HG02870 (cell line): ENCODE results near the gene INHBB.
A peak's percentile ranks its signal among the peaks of the same experiment; 100 is the strongest.
"Not testable (repeated sequence)": the region's sequence is repeated elsewhere in the genome, so short reads cannot be mapped to it uniquely, and the experiment has no call there.

Experiments
- ATAC-seq: cut with Tn5 transposase; IDR thresholded peaks from one replicate; pipeline ENCODE4 v1.9.1; 2021; ENCODE audit warnings: mild to moderate bottlenecking, moderate library complexity; ENCODE audit not compliant: unreplicated experiment

Gene INHBB

GRCh38 chr2:120346026-120346666 lies at the start of gene INHBB:
INHBB (plus strand) TSS chr2:120346136; CDS start chr2:120346189, 53 bp downstream.
- ATAC-seq = no peak

DNA sequence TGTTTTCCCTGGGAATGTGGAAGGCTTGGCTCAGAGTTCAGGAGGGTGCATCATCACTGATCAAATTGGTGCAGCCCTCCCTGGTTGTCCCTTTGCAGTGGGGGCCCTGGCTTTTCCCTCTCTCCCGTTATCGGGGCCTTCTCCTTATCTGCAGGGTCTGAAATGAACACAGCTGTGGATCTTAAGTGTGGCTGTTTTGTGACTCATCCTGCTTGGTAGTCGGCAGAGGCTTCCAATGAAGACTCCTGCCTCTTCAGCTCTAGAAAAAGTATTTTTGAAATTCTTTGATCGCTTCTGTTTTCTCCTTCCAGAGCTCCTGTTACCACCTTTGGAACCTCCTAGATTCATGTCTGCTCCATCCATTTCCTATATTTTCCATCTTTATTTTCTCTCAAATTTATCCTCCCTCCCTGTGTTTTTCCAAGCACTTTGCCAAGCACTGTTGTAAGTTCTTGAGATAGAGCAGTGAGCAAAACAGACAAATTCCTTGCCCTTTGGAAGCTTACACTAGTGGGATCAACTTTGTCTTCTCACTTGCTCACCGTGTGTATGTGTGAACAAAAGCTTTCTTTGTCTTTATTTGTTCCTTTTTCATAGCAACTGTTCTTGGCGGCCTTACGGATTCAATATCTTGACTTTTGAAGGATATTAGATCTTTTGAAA lies 47.6 kb upstream of the INHBB start:
- ATAC-seq = no peak

- ATAC-seq = no peak
Observed at GRCh38 chr2:120299004-120299403, 46.9 kb upstream of the INHBB start.

GRCh38 chr2:120299561-120299960 lies 46.4 kb upstream of the INHBB start:
- ATAC-seq = no peak

DNA sequence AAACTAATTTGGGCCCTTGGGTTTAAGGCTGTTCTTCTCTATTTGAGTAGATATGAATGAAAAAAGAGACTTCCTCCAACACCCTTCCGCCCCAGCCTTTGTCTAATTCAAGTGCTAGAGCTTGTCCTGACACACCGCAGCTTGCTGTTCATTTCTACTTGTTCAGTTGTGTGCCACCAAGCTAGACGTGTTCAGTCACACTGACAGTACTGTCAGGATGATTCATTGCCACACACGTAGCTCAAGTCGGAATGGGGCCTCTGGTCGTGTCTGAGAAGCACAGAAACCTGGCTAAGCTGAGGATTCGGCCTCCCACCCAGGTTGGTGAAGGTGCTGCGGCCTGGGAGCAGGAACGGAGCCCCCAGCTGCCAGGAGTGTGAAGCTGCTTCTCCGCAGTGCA lies 45.6 kb upstream of the INHBB start:
- no peak for ATAC-seq

GRCh38 chr2:120301284-120301683 lies 44.7 kb upstream of the INHBB start:
- no peak for ATAC-seq

DNA sequence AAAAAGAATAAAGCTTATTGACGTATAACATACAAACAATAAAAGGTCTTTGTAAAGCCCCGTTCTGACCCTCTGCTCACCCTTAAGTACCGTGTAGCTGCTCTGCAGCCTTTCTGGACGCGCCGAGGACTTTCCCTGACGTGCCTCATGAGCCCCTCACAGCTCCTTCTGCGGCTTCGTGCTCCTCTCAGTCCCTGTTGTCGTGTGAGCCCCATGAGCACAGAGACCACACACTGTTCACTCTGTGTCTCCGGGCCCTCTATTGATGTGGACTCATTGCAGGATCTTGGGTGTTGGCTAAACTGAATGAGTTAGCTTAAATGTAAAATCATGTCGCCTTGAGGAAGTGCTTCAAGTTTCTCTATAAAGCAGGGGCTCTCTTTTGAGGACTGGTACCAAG lies 43.6 kb upstream of the INHBB start:
- no peak for ATAC-seq

- ATAC-seq = no peak
Observed at GRCh38 chr2:120303177-120303576, 42.8 kb upstream of the INHBB start.

- ATAC-seq = no peak
Observed at GRCh38 chr2:120305296-120305695, 40.6 kb upstream of the INHBB start.

GRCh38 chr2:120305937-120306490 lies 39.9 kb upstream of the INHBB start:
- no peak for ATAC-seq

- ATAC-seq = no peak
Observed at GRCh38 chr2:120307482-120307881, 38.5 kb upstream of the INHBB start.

GRCh38 chr2:120308038-120308910 lies 37.7 kb upstream of the INHBB start:
- ATAC-seq = no peak

GRCh38 chr2:120310136-120310535 lies 35.8 kb upstream of the INHBB start:
- ATAC-seq = peak; percentile 73

DNA sequence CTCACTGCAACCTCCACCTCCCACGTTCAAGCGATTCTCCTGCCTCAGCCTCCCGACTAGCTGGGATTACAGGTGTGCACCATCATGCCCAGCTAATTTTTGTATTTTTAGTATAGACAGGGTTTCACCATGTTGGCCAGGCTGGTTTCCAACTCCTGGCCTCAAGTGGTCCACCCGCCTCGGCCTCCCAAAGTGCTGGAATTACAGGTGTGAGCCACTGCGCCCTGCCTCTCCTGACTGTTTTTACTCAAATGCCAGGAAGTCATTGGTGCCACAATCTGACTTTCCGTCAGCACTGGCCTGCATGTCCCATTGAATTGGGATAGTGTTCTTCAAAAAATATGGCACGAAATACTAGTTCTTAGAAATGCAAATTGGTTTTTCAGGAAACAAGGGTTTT lies 35.1 kb upstream of the INHBB start:
- ATAC-seq = not testable (repeated sequence)

- no peak for ATAC-seq
Observed at GRCh38 chr2:120312076-120312475, 33.9 kb upstream of the INHBB start.

GRCh38 chr2:120312860-120313694 lies 32.9 kb upstream of the INHBB start:
- ATAC-seq = no peak

DNA sequence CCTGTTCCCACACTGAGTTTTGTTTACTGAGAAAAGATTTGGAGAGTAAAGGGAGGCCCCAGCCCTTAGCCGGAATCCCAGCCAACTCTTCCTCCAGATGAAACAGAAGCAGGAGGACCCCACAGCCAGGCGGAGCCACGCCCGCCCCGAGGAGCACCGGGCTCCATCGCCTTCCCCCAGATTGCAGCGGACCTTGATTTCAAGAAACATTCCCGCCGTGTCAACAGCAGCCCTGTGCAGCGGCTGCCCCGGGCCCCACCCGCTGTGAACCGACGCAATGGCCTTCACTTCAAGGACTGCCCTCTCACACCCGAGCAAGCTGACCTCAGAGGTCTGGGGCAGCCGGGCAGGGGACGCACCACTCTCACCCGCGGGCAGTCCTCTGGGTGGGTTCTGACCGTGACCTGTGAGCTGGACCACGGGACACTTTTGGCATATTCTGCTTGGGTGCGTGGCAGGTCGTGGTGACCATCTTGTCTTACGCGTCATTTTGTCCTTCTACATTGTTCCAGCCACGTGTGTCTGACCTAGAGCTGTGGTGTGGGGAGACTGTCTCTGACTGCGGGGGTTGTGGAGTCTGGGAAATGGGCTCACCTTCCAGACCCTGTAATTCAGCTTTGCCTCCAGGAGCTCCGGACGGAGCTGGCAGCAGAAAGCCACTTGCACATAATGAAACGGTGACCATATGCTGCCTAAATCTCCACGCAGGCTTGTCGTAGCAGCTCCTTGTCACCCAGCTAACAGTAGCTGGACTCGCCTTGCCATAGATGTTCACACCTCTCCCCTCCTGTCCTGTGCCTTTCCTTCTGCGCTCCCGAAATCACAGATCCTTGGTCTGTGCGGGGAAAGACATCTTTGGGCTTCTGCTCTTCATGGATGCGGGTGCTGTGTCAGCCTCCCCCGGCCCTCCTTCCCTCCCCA lies 32.0 kb upstream of the INHBB start:
- no peak for ATAC-seq

GRCh38 chr2:120314690-120315366 lies 31.1 kb upstream of the INHBB start:
- no peak for ATAC-seq
